Iris pigment epithelial cell (primary cell): ENCODE results near the gene KRT6B.
"Not testable (repeated sequence)": the region's sequence is repeated elsewhere in the genome, so short reads cannot be mapped to it uniquely, and the experiment has no call there.

Experiments used
- DNase-seq: peaks from one replicate; pipeline ENCODE4 v3.0.0-alpha.2; 2011; ENCODE audit warnings: low read depth

Gene KRT6B

DNA sequence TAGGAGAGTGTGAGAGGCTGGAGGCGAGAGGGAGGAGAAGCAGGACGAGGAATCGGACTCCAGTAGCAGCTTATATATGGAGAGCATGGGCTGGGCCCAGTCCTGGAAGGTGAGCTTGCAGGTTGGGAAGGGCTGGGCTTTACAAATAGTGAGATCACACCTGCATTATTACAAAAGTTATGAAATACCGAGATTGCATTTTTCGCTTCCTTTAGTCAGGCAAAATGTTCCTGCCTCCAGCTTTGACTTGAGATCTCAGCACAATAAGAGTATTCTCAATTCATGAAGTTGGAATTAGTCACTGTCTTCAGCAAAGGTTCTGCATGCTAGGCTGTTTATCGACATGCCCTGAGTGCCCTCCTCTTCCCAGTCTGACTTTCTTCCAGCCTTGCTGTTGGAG, at the start of gene KRT6B:
TSS of gene KRT6B (minus strand) at position 46 of the 400 bp plus-strand sequence. CDS start 68 bp downstream, outside the sequence.
- DNase-seq = no peak

DNA sequence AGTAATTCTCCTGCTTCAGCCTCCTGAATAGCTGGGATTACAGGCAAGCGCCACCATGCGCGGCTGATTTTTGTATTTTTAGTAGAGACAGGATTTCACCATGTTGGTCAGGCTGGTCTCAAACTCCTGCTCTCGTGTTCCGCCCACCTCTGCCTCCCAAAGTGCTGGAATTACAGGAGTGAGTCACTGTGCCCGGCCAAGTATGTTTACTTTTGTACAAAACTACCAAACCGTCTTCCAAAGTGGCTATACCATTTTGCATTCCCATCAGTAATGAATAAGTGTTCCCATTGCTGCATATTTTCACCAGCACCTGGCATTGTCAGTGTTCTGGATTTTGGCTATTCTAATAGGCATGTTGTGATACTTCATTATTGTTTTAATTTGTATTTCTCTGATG, 49.5 kb upstream of the KRT6B start:
- DNase-seq = no peak

DNA sequence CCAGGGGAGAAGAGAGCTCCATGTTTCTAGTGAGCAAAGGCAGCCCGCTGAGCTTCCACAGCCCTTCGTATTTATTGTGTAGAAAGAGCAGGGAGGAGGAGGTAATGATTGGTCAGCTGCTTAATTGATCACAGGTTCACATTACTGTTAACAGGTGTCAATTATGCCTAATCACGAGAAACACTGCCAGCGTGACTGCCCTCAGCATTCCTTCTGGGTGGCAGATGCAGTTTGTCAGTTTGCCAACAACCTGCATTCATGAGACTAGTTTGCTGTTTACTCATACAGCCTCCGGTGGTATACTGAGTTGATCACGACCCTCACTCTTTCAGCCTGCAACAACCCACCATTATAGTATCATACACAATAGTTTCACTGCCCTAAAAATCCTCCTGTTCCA, 48.6 kb upstream of the KRT6B start:
- DNase-seq = not testable (repeated sequence)

DNA sequence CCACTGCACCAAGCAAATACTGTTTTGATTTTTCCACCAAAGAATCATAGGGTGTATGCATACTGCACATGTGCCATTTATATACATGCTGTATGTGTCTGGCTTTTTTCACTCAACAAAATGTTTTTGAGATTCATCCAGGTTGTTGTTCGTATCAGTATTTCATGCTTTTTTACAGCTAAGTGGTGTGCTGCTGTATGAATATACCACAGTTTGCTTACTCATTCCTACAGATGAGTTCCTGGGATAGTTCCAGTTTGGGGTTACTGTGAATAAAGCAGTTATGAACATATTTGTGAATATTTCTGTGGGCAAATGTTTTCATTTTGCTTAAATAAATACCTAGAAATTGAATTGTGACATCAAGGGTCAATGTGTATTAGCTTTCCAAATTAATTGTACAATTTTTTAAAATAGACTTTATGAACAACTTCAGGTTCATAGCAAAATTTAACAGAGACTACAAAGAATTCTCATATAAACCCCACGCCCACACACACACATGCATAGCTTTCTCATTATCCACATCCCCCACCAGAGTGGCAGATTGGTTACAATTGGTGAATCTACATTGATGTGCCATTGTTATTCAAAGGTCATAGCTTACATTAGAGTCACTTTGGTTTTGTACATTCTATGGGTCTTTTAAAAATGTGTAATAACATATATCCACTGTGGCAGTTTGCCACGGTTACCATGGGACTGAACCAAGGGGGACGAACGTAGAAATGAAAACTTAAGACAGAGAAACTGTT, 48.0 kb upstream of the KRT6B start:
- DNase-seq = peak; percentile 19

DNA sequence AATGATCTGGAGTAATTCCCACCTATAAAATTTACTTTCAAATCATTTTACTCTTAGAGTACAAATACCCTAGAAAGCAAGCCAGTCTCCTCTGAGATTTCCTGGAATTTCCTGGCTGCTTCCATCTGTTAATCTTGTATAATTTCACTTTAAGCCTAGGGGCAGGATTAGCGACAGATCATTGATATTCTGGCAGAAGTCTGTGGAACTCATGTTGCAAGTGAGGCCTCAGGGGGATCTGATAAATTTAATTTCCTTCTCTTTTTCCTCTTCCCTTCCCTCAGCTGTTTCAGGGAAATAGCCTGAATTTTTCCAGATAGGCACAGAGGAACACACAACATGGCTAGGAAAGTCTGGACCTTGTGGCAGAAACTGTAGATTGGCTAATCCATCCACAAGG, 47.0 kb upstream of the KRT6B start:
- DNase-seq = no peak

DNA sequence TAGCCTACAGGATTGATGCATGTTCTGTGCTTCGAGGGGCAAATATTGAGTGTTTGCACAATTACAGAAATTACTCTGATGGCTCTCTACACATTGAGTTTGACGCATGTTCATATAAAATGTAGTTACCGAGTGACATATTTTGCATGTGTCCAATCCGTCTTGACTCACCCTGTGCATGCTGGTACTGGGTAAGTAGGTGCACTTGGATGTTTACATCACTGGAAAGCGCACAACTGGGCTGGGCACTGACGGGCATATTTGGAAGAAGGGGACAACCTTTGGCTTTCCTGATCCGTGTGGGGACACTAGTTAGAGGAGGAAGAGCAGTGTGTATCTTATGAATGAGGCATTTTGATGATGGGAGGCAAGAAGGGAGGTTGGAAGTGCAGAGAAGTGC, 46.0 kb upstream of the KRT6B start:
- DNase-seq = no peak

DNA sequence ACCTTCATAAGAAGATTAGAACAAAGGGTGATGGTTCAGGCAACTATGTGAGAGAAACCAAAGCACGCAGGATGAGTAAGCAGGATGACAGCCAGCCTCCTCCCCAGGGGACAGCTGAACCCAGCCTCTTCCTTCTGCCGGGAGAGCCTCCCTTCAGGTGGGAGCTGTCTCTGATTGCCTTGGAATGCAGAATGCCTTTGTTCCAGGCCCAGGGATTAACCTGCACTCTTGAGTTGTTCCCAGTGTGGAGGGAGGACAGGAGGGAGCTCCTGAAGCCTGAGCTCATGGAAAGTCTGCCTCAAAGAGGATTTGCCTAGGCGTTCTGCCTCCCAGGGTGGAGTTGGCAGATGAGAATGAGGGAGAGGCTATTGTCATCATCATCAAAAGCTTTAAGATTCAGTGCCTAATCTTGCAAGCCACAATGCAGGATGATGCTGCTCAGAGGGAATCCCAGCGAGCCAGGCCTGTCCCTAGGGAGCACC, 44.7 kb upstream of the KRT6B start:
- peak; percentile 28 for DNase-seq

DNA sequence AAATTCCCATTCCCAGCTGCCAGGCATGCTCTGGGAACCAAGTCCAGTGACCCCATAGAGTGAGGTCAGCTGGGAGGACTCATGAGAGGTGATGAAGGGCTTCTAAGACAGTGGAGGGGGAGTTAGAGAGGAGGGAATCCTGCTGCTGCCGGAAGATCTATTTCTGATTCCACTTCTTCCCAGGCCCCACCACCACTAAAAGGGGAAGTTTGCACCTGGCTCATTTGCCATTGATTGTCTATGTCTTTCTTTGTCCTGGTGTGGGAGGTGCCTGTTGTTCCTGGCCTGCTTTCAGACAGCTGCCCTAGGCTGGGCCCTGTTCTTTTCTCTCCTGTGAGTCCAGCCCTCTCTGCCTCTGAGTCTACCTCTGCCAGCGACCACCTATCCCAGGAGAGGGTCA, 44.1 kb upstream of the KRT6B start:
- no peak for DNase-seq

DNA sequence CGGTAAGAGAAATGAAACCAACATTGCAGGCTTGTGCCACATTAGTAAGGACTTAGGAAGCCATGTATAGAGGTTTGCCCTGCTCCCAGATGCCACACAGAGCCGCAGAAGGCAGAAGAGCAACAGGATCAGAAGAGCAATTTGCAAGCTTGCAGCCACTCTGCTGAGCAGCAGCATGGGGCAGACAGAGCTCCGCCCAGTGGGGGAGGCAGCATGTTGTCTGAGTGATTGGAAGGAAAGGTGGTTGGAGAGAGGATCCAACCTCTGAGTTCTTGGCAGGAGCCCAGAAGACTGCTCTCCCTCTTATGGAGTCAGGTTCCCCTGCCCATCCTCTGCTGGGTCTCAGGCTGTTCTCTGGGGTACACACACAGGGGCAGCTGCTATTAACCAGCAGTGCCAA, 43.4 kb upstream of the KRT6B start:
- DNase-seq = peak; percentile 8

DNA sequence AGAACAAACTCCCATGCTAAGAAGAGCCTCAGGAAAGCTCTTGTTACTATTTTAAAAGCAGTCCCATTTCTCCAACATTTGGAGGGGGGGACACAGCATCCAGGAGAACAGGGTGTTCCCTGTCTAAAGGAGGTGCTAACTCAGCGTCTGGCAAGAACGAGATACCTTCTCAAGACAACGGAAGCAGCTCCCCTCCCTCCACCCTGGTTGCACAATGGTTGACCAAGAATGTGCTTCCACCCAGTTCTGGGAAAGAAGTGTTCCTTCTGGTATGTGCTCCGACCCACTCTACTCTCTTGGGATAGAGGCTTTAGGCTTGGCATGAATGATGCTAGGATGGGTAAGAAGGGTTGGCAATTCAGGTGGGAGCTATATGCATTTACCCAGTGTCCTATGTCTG, 42.6 kb upstream of the KRT6B start:
- peak; percentile 14 for DNase-seq

DNA sequence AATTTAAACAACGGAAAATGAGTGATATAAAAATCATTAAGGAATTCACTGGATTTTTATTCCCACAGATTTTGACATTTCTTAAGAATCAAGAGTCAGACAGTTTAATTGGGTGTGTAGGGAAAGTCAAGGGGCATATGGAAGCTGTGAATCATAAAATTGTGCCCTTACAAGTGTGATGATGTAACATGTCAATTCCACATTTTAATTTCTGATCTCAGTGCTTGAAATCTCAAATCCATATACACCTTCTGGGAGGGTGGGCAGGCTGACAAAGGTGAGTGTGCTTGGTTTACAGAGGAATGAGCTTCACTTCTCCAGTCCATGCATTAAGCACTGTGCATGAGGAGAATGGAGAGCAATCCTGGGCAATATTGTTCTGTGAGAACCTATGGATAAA, 42.2 kb upstream of the KRT6B start:
- DNase-seq = no peak

DNA sequence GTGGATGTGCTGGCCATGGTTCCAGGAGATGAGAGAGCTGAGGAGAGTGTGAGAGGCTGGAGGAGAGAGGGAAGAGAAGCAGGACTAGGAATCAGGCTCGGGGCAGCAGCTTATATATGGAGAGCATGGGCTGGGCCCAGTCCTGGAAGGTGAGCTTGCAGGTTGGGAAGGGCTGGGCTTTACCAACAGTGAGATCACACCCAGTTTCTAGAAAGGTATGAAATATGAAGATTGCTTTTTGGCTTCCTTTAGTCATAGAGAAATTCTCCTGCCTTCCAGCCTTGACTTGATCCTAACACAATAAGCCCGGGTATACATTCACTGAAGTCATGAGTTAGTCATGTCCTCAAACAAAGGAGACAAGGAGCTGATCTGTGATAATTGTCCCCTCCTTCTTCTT, 41.2 kb upstream of the KRT6B start, which contains the start of gene KRT6A:
TSS of gene KRT6A (minus strand) at position 86 of the 400 bp plus-strand sequence. CDS start at position 17, 69 bp downstream.
- no peak for DNase-seq

DNA sequence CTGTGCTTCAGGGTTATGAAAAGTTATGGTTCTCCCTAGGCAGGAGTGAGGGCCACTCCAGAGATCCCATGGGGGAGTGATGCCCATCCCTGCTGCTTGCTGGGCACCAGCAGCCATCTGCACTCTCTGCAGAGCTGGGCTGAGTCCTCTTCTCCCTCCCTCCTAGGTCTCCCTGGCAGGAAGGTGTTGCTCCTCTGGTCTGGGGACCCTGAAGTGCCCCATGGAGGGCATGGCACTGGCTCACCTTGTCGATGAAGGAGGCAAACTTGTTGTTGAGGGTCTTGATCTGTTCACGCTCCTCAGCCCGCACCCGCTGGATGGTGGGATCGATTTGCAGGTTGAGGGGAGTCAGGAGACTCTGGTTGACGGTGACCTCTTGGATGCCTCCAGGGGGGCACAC, 40.5 kb upstream of the KRT6B start:
- DNase-seq = not testable (repeated sequence)

DNA sequence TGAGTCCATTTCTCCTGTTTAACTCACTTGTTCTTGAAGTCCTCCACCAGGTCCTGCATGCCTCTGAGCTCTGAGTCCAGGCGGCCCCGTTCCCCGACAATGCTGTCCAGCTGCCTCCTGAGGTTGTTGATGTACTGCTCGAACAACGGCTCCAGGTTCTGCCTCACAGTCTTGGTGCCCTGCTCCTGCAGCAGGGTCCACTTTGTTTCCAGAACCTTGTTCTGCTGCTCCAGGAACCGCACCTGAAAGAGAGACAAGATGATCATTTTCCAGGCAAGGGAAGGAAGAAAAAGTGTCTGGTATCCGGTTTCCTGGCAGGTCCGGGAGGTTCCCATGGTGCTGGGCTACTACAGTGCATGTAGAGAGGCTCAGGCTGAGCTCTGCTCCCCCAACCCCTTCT, 39.5 kb upstream of the KRT6B start:
- DNase-seq = not testable (repeated sequence)

DNA sequence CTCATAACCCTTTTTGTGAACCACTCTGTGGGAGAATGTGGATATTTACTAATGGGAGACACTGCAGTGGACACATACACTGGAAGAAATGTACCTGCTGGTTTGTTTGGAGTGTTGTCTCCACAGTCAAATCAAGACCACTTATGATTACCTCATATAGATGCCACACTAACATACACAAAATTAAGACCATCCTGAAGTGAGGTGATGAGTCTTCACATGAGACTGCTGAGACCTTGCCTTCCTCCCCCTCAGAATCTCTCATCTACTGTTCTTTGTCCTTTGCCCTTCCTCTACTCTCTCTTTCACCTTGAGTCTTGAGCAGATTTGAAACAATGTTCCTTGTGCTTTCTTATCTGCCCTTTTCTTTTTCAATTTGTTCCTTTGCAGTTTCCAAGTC, 36.8 kb upstream of the KRT6B start:
- no peak for DNase-seq

DNA sequence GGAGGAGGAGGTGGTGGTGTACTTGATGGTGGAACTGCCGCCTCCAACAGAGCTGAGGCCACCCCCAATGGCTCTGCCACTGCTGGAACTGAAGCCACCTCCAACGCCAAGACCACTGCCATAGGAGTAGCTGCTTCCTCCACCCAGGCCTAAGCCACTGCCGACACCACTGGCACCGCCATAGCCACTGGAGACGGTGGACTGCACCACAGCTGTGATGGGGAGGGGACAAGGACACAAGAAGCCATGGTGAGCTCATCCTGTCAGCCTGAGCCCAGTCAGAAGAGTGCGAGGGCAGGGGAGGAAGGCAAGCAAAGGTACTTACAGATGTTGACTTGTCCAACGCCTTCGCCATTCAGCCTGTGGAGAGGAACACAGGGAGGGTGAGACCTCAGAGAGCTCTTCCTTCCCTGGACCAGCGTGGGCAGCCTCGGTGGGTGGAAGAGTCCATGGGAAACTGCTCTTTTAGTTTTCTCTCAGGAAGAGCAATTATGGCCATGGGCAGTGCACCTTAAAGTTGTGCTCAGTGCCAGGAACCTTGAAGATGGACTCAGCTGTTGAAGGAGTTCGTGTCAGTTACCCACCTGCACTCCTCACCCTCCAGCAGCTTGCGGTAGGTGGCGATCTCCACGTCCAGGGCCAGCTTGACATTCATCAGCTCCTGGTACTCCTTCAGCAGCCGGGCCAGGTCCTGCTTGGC, 35.9 kb upstream of the KRT6B start:
- DNase-seq = not testable (repeated sequence)

DNA sequence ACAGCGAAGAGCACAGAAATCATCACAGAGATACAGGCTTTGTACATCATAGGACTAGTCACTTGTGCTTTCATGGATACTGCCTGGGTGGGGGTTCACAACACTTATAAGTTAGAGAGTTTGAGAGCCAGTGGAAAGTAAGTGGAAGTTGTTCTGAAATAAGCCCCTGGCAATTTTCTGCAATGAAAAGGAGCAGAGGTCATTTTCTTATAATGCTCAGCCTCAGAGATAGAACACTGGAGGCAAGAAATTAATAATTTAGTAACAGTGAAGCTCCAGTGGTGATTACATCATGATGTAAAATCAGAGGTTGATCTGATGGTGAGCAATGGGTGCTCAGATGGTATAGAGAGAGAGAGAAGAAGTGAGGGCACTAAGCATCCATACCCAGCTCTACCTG, 35.3 kb upstream of the KRT6B start:
- no peak for DNase-seq

DNA sequence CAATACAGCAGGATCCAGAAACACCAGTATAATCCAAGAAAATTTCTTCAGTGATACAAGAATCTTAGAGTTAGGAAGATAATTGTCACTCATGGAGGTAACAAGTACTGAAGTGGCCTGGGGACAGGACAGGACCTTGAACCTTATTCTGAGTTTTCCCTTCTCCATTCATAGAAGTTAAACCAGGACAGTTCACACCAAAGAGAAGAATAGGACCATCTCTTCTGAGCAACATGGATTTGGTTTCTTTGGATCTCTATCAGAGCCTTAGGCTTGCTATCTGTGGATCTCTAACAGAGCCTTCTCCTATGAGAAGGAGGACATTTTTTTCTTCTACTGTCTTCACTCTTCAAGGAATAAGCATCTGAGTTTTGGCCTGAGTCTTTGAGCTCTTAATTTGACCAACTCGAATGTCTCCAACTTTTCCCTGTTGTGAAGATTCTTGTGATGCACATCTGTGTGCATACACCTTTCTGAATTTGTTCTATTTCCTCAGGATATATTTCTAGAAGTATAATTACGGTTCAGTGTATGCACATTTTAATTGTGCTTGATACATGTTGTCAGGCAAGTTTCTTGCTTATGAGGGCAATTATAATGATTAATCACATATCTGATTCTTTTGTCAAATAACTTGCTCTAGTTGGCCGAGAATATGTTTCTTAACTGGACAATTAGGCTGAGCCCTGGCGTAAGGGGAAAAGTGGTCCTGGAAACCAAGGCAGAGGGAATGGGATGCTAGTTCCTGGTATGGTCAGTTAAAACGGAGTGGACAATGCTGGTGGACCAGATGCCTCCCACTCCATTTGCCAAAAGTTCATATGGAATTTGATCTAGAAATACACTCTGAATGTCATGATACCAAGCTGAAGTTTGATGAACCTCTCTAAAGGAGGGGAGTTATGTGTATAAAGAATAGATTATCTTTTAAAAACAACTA, 34.5 kb upstream of the KRT6B start:
- DNase-seq = no peak

DNA sequence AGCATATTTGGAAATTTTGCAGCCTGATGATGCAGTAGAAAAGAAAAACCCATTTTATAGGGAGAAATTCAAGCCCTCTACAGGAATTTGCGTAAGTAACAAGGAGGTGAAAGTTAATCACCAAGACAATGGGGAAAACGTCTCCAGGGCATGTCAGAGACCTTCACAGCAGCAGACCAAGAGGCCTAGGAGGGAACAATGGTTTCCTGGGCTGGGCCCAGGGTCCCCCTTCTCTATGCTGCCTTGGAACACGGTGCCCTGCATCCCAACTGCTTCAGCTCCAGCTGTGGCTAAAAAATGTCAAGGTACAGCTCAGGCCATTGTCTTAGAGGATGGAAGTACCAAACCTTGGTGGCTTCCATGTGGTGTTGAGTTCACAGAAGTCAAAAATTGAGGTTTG, 28.1 kb upstream of the KRT6B start:
- DNase-seq = no peak

DNA sequence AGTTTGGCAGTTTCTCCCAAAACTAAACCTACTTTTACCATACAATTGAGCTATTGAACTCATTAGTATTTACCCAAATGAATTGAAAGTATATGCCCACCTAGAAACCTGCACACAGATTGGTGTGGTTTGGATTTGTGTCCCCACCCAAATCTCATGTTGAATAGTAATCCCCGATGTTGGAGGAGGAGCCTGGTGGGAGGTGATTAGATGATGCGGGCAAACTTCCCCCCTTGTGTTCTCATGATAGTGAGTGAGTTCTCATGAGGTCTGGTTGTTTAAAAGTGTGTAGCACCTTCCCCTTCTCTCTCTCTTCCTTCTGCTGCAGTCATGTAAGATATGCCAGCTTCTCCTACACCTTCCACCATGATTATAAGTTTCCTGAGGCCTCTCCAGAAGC, 25.7 kb upstream of the KRT6B start:
- no peak for DNase-seq

DNA sequence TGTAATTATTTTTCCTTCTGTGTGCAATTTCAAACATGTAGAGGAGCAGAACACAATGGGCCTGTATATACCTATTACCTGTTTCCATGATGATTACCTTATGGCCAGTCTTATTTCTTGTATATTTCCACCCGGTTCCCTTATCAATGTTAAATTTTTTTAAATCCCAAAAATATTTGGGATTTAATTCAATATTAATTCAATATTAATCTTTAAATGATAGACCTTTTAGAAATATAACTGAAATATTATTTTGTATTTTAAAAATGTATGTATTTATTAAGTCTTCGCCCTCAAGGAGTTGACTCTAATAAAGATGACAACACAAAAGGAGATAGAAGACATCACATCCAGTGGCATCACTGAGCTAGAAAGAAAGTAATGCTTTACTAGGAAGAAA, 22.3 kb upstream of the KRT6B start:
- DNase-seq = no peak

DNA sequence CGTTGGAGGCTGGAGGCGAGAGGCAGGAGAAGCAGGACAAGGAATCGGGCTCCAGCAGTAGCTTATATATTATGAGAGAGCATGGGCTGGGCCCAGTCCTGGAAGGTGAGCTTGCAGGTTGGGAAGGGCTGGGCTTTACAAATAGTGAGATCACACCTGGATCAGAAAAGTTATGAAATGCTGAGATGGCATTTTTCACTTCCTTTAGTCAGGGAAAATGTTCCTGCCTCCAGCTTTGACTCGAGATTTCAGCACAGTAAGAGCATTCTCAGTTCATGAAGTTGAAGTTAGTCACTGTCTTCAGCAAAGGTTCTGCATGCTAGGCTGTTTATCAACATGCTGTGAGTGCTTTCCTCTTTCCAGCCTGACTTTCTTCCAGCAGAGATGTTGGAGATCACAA, 21.8 kb upstream of the KRT6B start, which contains the start of gene KRT6C:
TSS of gene KRT6C (minus strand) at position 38 of the 400 bp plus-strand sequence. CDS start 68 bp downstream, outside the sequence.
- DNase-seq = no peak
